ENCODE measurements around the gene DEFB132.

Gene DEFB132

GRCh38 chr20:297925-298775 lies 40.6 kb downstream of the DEFB132 start:
- DNase-seq: peak; percentile 42

DNA sequence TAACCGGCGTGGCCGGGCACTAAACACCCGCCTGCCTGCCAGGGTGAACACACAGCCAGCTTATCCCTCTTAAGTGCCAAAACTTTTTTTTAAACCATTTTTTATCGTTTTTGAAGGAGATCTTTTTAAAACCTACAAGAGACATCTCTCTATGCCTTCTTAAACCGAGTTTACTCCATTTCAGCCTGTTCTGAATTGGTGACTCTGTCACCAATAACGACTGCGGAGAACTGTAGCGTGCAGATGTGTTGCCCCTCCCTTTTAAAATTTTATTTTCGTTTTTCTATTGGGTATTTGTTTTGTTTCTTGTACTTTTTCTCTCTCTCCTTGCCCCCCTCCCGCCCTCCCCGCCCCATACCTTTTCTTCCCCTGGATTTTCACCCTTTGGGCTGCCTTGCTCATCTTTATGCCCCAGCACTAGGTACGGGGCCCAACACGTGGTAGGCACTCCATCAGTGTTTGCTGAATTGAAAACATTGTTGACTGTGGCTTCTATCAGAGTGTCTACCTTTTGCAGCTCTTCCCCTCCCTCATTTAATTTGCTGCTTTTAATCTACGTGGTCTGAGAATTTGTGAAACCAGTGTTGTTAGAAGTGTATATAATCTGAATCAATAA lies 41.4 kb downstream of the DEFB132 start:
- DNase-seq: no peak

- no peak for DNase-seq
These were observed 42.9 kb downstream of the DEFB132 start for GRCh38 chr20:300345-300990.

DNA sequence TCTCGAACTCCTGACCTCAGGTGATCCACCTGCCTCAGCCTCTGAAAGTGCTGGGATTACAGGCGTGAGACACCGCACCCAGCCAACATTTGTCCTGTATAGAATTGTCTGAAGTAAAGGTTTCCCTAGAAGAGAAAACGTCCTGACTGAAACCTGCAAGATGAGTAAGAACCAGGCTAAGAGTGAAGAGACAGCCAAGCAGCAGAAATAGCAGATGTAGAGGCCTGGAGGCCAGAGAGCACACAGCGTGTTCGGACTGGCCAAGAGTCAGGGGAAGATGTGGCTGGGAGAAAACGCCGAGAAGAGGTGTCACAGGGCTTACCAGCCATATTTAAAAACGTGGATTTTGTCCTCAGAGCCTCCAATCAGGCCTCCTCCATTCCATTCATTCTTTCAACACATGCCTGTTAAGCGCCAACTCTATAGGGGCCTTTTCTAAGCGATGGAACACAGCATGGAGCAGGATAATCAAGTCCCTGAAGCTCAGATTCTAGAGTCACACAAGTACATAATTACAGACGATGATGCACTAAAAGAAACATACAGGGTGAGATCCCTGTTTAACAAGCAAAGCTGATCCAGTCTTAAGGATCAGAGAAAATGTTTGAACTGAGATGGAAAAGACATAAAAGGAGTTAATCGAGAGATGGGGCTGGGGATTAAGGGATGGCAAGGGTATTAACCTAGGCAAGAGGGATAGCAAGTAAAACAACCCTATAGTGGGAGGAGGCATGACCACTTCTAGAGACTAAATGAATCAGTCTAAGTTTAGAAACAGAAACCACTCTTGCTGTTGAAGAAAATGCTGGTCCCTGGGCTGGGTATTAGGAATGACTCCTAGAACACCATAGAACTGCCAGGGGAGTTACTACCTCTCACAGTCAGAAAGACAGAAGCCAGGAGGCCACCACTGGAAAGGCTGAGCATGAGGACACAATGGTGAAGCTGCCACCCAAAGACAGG lies 44.6 kb downstream of the DEFB132 start:
- DNase-seq: no peak

DNA sequence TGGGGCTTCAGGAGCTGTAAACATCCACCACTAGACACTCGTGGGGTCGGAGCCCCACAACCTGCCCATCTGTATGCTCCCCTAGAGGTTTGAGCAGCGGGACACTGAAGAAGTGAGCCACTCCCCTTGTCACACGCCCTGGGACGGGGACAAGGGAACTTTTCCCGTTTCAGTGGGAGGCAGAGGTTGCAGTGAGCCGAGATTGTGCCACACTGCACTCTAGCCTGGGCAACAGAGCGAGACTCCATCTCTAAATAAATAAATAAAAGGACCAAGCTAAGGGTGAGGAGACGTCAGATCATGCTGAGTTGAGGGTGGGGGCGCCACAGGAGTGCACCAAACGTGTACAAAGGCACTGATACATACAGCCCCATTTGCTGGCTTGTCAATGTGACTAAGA lies 48.2 kb downstream of the DEFB132 start:
- DNase-seq: no peak

GRCh38 chr20:308427-309038 lies 51.0 kb downstream of the DEFB132 start:
- no peak for DNase-seq

GRCh38 chr20:309306-309840 lies 51.8 kb downstream of the DEFB132 start:
- DNase-seq: no peak

DNA sequence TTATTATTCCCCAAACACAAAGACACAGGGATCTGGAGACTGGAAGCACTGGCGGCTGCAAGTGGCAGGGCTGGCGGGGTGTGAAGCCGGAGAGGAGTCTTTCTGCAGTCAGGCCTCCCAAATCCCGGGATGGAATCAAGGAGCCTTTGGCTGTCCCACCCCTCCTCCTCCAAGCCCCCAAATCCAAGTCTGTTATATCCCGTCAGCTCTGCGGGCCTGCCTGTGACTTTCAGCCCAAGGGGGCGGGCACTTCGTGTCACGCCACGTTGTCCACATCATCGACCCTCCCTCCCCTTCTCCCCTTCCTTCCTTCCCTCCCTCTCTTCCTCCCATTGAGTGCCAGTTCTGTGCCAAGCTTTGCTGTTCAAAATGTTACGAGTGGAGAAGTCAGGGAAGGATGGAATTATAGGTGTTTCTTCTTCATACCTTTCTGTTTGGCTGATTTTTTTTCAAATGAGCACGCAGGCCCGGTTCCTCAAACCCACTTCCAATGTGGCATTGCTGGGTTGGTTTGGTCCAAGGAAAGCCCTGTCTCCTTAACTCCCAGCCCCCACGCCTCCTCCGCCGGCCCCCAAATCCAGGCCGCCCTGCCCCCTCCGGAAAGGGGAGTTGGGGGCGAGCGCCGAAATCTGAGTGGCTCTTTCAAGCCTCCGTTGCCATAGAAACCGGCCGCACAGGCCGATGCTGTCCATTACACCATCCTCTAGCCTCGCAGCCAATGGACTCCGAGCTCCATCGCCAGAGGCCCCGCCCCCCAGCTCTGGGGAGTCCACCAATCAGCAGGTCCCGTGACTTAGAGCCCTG lies 52.5 kb downstream of the DEFB132 start:
- DNase-seq: no peak

GRCh38 chr20:310645-311044 lies 53.1 kb downstream of the DEFB132 start:
- DNase-seq: no peak
